ENCODE results near the gene ZNF679.

GRCh38 chr7:64312826-64313225 lies 84.6 kb downstream of the ZNF679 start:
- no peak for TF ChIP-seq ZNF274 (IDR thresholded peaks at IDR 0.05; ENCODE audit: low read length)
- TF ChIP-seq ZNF274 (tag by site-specific recombination; IDR thresholded peaks at IDR 0.05; ENCODE audit: borderline replicate concordance): no peak
- TF ChIP-seq SP3 (tag by site-specific recombination; IDR thresholded peaks at IDR 0.05): no peak
- TF ChIP-seq CTCF (tag by site-specific recombination; IDR thresholded peaks at IDR 0.05): no peak
- TF ChIP-seq, protein P1, sequence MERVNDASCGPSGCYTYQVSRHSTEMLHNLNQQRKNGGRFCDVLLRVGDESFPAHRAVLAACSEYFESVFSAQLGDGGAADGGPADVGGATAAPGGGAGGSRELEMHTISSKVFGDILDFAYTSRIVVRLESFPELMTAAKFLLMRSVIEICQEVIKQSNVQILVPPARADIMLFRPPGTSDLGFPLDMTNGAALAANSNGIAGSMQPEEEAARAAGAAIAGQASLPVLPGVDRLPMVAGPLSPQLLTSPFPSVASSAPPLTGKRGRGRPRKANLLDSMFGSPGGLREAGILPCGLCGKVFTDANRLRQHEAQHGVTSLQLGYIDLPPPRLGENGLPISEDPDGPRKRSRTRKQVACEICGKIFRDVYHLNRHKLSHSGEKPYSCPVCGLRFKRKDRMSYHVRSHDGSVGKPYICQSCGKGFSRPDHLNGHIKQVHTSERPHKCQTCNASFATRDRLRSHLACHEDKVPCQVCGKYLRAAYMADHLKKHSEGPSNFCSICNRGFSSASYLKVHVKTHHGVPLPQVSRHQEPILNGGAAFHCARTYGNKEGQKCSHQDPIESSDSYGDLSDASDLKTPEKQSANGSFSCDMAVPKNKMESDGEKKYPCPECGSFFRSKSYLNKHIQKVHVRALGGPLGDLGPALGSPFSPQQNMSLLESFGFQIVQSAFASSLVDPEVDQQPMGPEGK (tag by site-specific recombination; IDR thresholded peaks at IDR 0.05): no peak
- no peak for TF ChIP-seq ZBTB20 (tag by site-specific recombination; IDR thresholded peaks at IDR 0.05)
- TF ChIP-seq, protein P2, sequence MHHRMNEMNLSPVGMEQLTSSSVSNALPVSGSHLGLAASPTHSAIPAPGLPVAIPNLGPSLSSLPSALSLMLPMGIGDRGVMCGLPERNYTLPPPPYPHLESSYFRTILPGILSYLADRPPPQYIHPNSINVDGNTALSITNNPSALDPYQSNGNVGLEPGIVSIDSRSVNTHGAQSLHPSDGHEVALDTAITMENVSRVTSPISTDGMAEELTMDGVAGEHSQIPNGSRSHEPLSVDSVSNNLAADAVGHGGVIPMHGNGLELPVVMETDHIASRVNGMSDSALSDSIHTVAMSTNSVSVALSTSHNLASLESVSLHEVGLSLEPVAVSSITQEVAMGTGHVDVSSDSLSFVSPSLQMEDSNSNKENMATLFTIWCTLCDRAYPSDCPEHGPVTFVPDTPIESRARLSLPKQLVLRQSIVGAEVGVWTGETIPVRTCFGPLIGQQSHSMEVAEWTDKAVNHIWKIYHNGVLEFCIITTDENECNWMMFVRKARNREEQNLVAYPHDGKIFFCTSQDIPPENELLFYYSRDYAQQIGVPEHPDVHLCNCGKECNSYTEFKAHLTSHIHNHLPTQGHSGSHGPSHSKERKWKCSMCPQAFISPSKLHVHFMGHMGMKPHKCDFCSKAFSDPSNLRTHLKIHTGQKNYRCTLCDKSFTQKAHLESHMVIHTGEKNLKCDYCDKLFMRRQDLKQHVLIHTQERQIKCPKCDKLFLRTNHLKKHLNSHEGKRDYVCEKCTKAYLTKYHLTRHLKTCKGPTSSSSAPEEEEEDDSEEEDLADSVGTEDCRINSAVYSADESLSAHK (tag by site-specific recombination; IDR thresholded peaks at IDR 0.05): no peak
- no peak for TF ChIP-seq PBX3 (CRISPR knock-in tag; IDR thresholded peaks at IDR 0.05)
- TF ChIP-seq ZNF350 (tag by site-specific recombination; IDR thresholded peaks at IDR 0.05): no peak
